Measurements from ENCODE around the gene PCDHGA9.
A peak's percentile ranks its signal among the peaks of the same experiment; 100 is the strongest.
"Not testable (repeated sequence)": the region's sequence is repeated elsewhere in the genome, so short reads cannot be mapped to it uniquely, and the experiment has no call there.

Gene PCDHGA9

GRCh38 chr5:141371572-141372475 is 30.8 kb upstream of the PCDHGA9 start:
- no peak for DNase-seq
- TF ChIP-seq POLR2A (IDR thresholded peaks at IDR 0.05; ENCODE audit: low read length) = no peak
- no peak for TF ChIP-seq GATA1 (IDR thresholded peaks at IDR 0.05; ENCODE audit: low read depth, low read length)

GRCh38 chr5:141373673-141374317 is 28.8 kb upstream of the PCDHGA9 start, which contains the start of gene PCDHGA6:
Gene PCDHGA6, plus strand, starts transcription at chr5:141373891. Its CDS starts 193 bp downstream, at chr5:141374084.
- TF ChIP-seq POLR2A (IDR thresholded peaks at IDR 0.05; ENCODE audit: low read length) = no peak
- no peak for TF ChIP-seq GATA1 (IDR thresholded peaks at IDR 0.05; ENCODE audit: low read depth, low read length)
- DNase-seq = peak; percentile 3 to 10

- no peak for DNase-seq
- TF ChIP-seq POLR2A (IDR thresholded peaks at IDR 0.05; ENCODE audit: low read length) = no peak
- TF ChIP-seq GATA1 (IDR thresholded peaks at IDR 0.05; ENCODE audit: low read depth, low read length) = no peak
These were observed 28.0 kb upstream of the PCDHGA9 start for GRCh38 chr5:141374627-141375026.

- DNase-seq = not testable (repeated sequence)
These were observed 27.0 kb upstream of the PCDHGA9 start for GRCh38 chr5:141375444-141376155.

GRCh38 chr5:141382469-141383294 is 19.9 kb upstream of the PCDHGA9 start, which contains the start of gene PCDHGA7:
Gene PCDHGA7, plus strand, starts transcription at chr5:141382742. Its CDS starts 158 bp downstream, at chr5:141382900.
- no peak for DNase-seq
- TF ChIP-seq GATA1 (IDR thresholded peaks at IDR 0.05; ENCODE audit: low read depth, low read length) = no peak
- TF ChIP-seq POLR2A (IDR thresholded peaks at IDR 0.05; ENCODE audit: low read length) = no peak

GRCh38 chr5:141383345-141383744 is 19.2 kb upstream of the PCDHGA9 start:
- TF ChIP-seq GATA1 (IDR thresholded peaks at IDR 0.05; ENCODE audit: low read depth, low read length) = no peak
- TF ChIP-seq POLR2A (IDR thresholded peaks at IDR 0.05; ENCODE audit: low read length) = no peak
- DNase-seq = no peak

- no peak for DNase-seq
- TF ChIP-seq POLR2A (IDR thresholded peaks at IDR 0.05; ENCODE audit: low read length) (no peak), GATA1 (IDR thresholded peaks at IDR 0.05; ENCODE audit: low read depth, low read length) (no peak)
These were observed 17.9 kb upstream of the PCDHGA9 start for GRCh38 chr5:141384471-141385267.

GRCh38 chr5:141387557-141388311 is 14.8 kb upstream of the PCDHGA9 start, which contains the start of gene PCDHGB4:
Gene PCDHGB4, plus strand, starts transcription at chr5:141387698. Its CDS starts 187 bp downstream, at chr5:141387885.
- peak in 1 of 2 experiments; percentile 12 for DNase-seq

- DNase-seq = no peak
- no peak for TF ChIP-seq POLR2A (IDR thresholded peaks at IDR 0.05; ENCODE audit: low read length)
These were observed 13.9 kb upstream of the PCDHGA9 start for GRCh38 chr5:141388661-141389060.

- no peak for DNase-seq
- no peak for TF ChIP-seq POLR2A (IDR thresholded peaks at IDR 0.05; ENCODE audit: low read length)
- TF ChIP-seq GATA1 (IDR thresholded peaks at IDR 0.05; ENCODE audit: low read depth, low read length) = no peak
These were observed 13.2 kb upstream of the PCDHGA9 start for GRCh38 chr5:141389153-141390042.

Measured in erythroblast (primary cell).